Measurements from ENCODE around the gene RBMS1.

- TF ChIP-seq CTCF (IDR thresholded peaks at IDR 0.05) (no peak), POLR2A (IDR thresholded peaks at IDR 0.05) (no peak), POLR2AphosphoS5 (IDR thresholded peaks at IDR 0.05) (no peak)
These were observed 155.9 kb downstream of the RBMS1 start for GRCh38 chr2:160337728-160338127.

All from sigmoid colon (tissue), 4 donors.